A549 (cell line): Measurements from ENCODE around the gene PPP1R2. TPM values are rescaled to one million over a fixed set of nuclear protein-coding genes. Genes with fewer than 3 reads are reported as not detected.

Source experiments
- ATAC-seq, 2 experiments: fragments of 200-7000 bp in 1 of 2; fragments of >200 bp in 1 of 2; cut with Nextera tagmentation in 1 of 2; cut with Tn5 transposase in 1 of 2; 3 replicates each; pipeline versions ENCODE4 v1.8.0 to v1.9.1; 2018 to 2020; ENCODE audit warnings: mild to moderate bottlenecking in 1 of 2, moderate library complexity in 1 of 2
- CTCF ChIA-PET: fragments of 300-600 bp; sonication (Branson Sonifier 250); formaldehyde crosslinking; extraction: SDS; loops from one replicate; lab custom pipeline; 2021; ENCODE audit warnings: antibody characterized with exemption, inconsistent platforms; lab: Yijun Ruan, JAX
- POLR2A ChIA-PET: fragments of 350-600 bp; formaldehyde crosslinking; extraction: SDS; loops from one replicate; lab custom pipeline; 2021; ENCODE audit warnings: antibody characterized with exemption, inconsistent platforms; lab: Yijun Ruan, JAX
- DNase-seq, 2 experiments: peaks; one replicate each; pipeline versions ENCODE4 v3.0.0 to v3.0.0-alpha.2; 2011 to 2016; ENCODE audit warnings: low read depth in 1 of 2, low spot score in 1 of 2
- FAIRE-seq: peaks from 2 replicates; lab custom pipeline; 2011; peaks lifted over from hg19 to GRCh38; lab: Jason Lieb, UNC
- H3K27ac ChIP-seq, 2 experiments: fragments of >200 bp; sonication (Bioruptor Twin); formaldehyde crosslinking; 3 replicates each; pipeline ENCODE4 v1.5.1; 2016 to 2017
- H3K4me1 ChIP-seq: fragments of >200 bp; sonication (Bioruptor Twin); formaldehyde crosslinking; 3 replicates; pipeline ENCODE4 v1.6.1; 2016
- H3K4me2 ChIP-seq: fragments of >200 bp; sonication (Bioruptor Twin); formaldehyde crosslinking; 3 replicates; pipeline ENCODE4 v1.6.1; 2016
- H3K4me3 ChIP-seq: fragments of >200 bp; sonication (Bioruptor Twin); formaldehyde crosslinking; 3 replicates; pipeline ENCODE4 v1.5.1; 2016
- H3K9me3 ChIP-seq: fragments of >200 bp; sonication (Bioruptor Twin); formaldehyde crosslinking; 3 replicates; pipeline ENCODE4 v1.6.1; 2016
- BCL3 ChIP-seq: fragments of >200 bp; sonication (Bioruptor Twin); formaldehyde crosslinking; IDR thresholded peaks from 3 replicates; pipeline ENCODE4 v1.6.1; 2016
- CBX2 ChIP-seq: fragments of 200-600 bp; sonication (generic); IDR thresholded peaks from 2 replicates; pipeline ENCODE4 v1.6.1; 2016; ENCODE audit warnings: low read depth, mild to moderate bottlenecking, borderline replicate concordance
- CBX8 ChIP-seq: fragments of 200-600 bp; sonication (generic); IDR thresholded peaks from 2 replicates; pipeline ENCODE4 v1.6.1; 2016
- CEBPB ChIP-seq, 2 experiments: fragments of >200 bp in 1 of 2; sonication (Bioruptor Twin) in 1 of 2; formaldehyde crosslinking in 1 of 2; IDR thresholded peaks; 2 replicates each; pipeline ENCODE4 v1.6.1; 2012 to 2016
- E2F6 ChIP-seq: IDR thresholded peaks from 2 replicates; pipeline ENCODE4 v1.6.1; 2012; ENCODE audit warnings: low read depth, borderline replicate concordance
- EHF ChIP-seq: fragments of 250-450 bp; sonication (Bioruptor Pico); IDR thresholded peaks from 2 replicates; pipeline ENCODE4 v1.5.0; 2020; ENCODE audit warnings: mild to moderate bottlenecking
- HOXB5 ChIP-seq: fragments of 250-450 bp; sonication (Bioruptor Pico); IDR thresholded peaks from 2 replicates; pipeline ENCODE4 v1.5.0; 2020; ENCODE audit warnings: mild to moderate bottlenecking, moderate library complexity
- JUNB ChIP-seq: fragments of >200 bp; sonication (Bioruptor Twin); formaldehyde crosslinking; IDR thresholded peaks from 2 replicates; pipeline ENCODE4 v1.6.1; 2016
- KDM1A ChIP-seq: fragments of 200-600 bp; sonication (generic); IDR thresholded peaks from 2 replicates; pipeline ENCODE4 v1.6.1; 2016; ENCODE audit warnings: low read depth, mild to moderate bottlenecking
- MAZ ChIP-seq: fragments of 150-350 bp; IDR thresholded peaks from 2 replicates; pipeline ENCODE4 v1.6.1; 2014; ENCODE audit warnings: antibody characterized with exemption, low read depth, low read length, borderline replicate concordance
- NR3C1 ChIP-seq: fragments of >200 bp; sonication (Bioruptor Twin); formaldehyde crosslinking; IDR thresholded peaks from 3 replicates; pipeline ENCODE4 v1.6.1; 2017
- RAD21 ChIP-seq, 2 experiments: fragments of >200 bp in 1 of 2; sonication (Bioruptor Twin) in 1 of 2; formaldehyde crosslinking in 1 of 2; IDR thresholded peaks in 1 of 2; conservative IDR thresholded peaks in 1 of 2; 2 replicates in 1 of 2; 3 replicates in 1 of 2; pipeline ENCODE4 v1.6.1; 2012 to 2018; ENCODE audit warnings: inconsistent platforms in 1 of 2
- RARB ChIP-seq: fragments of 250-450 bp; sonication (Bioruptor Pico); IDR thresholded peaks from 2 replicates; pipeline ENCODE4 v1.8.0; 2021; ENCODE audit warnings: mild to moderate bottlenecking, moderate library complexity
- USF2 ChIP-seq: fragments of 450-650 bp; IDR thresholded peaks from 2 replicates; pipeline ENCODE4 v1.6.1; 2014; ENCODE audit warnings: antibody characterized with exemption
- ZFP36 ChIP-seq: fragments of 450-650 bp; IDR thresholded peaks from 2 replicates; pipeline ENCODE4 v1.6.1; 2014; ENCODE audit warnings: borderline replicate concordance; ENCODE audit not compliant: partially characterized antibody
- ZSCAN20 ChIP-seq: fragments of 250-450 bp; sonication (Bioruptor Pico); IDR thresholded peaks from 2 replicates; pipeline ENCODE4 v1.8.0; 2022; ENCODE audit warnings: mild to moderate bottlenecking, moderate library complexity
- WGBS: methylation state at CpG from one replicate; pipeline ENCODE4 v1.1.6; 2017; ENCODE audit errors: missing lambda C conversion rate; 5-methylcytosine and 5-hydroxymethylcytosine counted together
- polyA plus RNA-seq, 4 experiments: library from polyadenylated mRNA; depleted of rRNA in 3 of 4; stranded (reverse); fragments of >200 nt; fragmentation: RNase III in 1 of 4; extraction: RNeasy Plus Mini Kit Qiagen cat#74134 plus additional on column Dnase treatment in 1 of 4; gene quantifications; 2 replicates in 3 of 4; 3 replicates in 1 of 4; pipeline ENCODE4 v1.2.3, GENCODE V29; 2011 to 2017
- TF ChIP-seq, protein P1 (sequence below): fragments of 250-450 bp; sonication (Bioruptor Pico); IDR thresholded peaks from 2 replicates; pipeline ENCODE4 v1.5.0; 2020; ENCODE audit warnings: low read depth, mild to moderate bottlenecking, moderate library complexity
- TF ChIP-seq, protein P2 (sequence below): fragments of 200-600 bp; sonication (generic); IDR thresholded peaks from 2 replicates; pipeline ENCODE4 v1.6.1; 2016; ENCODE audit warnings: antibody characterized with exemption, mild to moderate bottlenecking, moderate library complexity
- TF ChIP-seq, protein P3 (sequence below): fragments of 250-450 bp; sonication (Bioruptor Pico); IDR thresholded peaks from 2 replicates; pipeline ENCODE4 v1.5.0; 2021; ENCODE audit warnings: mild to moderate bottlenecking, moderate library complexity, borderline replicate concordance

The PPP1R2 gene
- polyA plus RNA-seq, 2 of the 4 experiments (the other 2 are of a cell fraction) = 13.4 to 47.3 TPM

GRCh38 chr3:195553268-195553667, 10.1 kb upstream of the PPP1R2 start:
- Histone ChIP-seq H3K9me3 (no peaks in the 10 kb centered on the region), H3K27ac (no peak overlapping the region), H3K4me3 (no peak overlapping the region), H3K4me1 (no peaks in the 10 kb centered on the region), H3K4me2 (no peak overlapping the region)
- ChIA-PET CTCF (interaction anchor here (1.2 to 1.3 kb wide), 2 partner anchors 11 to 283 kb away, joined by 3 to 5 read pairs; partner anchors contain the start of gene XXYLT1), POLR2A (no interaction called here)
- FAIRE-seq (no peak), DNase-seq (no peak), ATAC-seq (no peak)
- 70% methylated on average over 7 of the region's 7 CpGs for WGBS
- TF ChIP-seq JUNB (no peak), NR3C1 (no peak), CBX8 (no peak), ZSCAN20 (CRISPR knock-in tag) (no peak), KDM1A (no peak), RARB (CRISPR knock-in tag) (no peak), CBX2 (no peak), ZFP36 (no peak), BCL3 (no peak), RAD21 (conservative IDR thresholded peaks at IDR 0.05 in 1 of 2, IDR thresholded peaks at IDR 0.05 in 1 of 2) (no peak), CEBPB (IDR thresholded peaks at IDR 0.05) (no peak), HOXB5 (CRISPR knock-in tag) (no peak), MAZ (no peak), USF2 (no peak), E2F6 (no peak), EHF (no peak)
- TF ChIP-seq, protein P1, sequence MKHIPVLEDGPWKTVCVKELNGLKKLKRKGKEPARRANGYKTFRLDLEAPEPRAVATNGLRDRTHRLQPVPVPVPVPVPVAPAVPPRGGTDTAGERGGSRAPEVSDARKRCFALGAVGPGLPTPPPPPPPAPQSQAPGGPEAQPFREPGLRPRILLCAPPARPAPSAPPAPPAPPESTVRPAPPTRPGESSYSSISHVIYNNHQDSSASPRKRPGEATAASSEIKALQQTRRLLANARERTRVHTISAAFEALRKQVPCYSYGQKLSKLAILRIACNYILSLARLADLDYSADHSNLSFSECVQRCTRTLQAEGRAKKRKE (CRISPR knock-in tag) = no peak
- TF ChIP-seq, protein P2, sequence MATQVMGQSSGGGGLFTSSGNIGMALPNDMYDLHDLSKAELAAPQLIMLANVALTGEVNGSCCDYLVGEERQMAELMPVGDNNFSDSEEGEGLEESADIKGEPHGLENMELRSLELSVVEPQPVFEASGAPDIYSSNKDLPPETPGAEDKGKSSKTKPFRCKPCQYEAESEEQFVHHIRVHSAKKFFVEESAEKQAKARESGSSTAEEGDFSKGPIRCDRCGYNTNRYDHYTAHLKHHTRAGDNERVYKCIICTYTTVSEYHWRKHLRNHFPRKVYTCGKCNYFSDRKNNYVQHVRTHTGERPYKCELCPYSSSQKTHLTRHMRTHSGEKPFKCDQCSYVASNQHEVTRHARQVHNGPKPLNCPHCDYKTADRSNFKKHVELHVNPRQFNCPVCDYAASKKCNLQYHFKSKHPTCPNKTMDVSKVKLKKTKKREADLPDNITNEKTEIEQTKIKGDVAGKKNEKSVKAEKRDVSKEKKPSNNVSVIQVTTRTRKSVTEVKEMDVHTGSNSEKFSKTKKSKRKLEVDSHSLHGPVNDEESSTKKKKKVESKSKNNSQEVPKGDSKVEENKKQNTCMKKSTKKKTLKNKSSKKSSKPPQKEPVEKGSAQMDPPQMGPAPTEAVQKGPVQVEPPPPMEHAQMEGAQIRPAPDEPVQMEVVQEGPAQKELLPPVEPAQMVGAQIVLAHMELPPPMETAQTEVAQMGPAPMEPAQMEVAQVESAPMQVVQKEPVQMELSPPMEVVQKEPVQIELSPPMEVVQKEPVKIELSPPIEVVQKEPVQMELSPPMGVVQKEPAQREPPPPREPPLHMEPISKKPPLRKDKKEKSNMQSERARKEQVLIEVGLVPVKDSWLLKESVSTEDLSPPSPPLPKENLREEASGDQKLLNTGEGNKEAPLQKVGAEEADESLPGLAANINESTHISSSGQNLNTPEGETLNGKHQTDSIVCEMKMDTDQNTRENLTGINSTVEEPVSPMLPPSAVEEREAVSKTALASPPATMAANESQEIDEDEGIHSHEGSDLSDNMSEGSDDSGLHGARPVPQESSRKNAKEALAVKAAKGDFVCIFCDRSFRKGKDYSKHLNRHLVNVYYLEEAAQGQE = no peak
- TF ChIP-seq, protein P3, sequence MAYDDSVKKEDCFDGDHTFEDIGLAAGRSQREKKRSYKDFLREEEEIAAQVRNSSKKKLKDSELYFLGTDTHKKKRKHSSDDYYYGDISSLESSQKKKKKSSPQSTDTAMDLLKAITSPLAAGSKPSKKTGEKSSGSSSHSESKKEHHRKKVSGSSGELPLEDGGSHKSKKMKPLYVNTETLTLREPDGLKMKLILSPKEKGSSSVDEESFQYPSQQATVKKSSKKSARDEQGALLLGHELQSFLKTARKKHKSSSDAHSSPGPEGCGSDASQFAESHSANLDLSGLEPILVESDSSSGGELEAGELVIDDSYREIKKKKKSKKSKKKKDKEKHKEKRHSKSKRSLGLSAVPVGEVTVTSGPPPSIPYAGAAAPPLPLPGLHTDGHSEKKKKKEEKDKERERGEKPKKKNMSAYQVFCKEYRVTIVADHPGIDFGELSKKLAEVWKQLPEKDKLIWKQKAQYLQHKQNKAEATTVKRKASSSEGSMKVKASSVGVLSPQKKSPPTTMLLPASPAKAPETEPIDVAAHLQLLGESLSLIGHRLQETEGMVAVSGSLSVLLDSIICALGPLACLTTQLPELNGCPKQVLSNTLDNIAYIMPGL (CRISPR knock-in tag) = no peak
